GM12891 (cell line): Measurements from ENCODE around the gene ATG7.

Experiments used
- POLR2A ChIP-seq: IDR thresholded peaks from 2 replicates; pipeline ENCODE4 v1.6.1; 2011; ENCODE audit warnings: low read depth, low read length, control low read depth
- POLR2AphosphoS5 ChIP-seq: IDR thresholded peaks from 2 replicates; pipeline ENCODE4 v1.6.1; 2011; ENCODE audit warnings: low read depth, low read length, control low read depth
- POU2F2 ChIP-seq: IDR thresholded peaks from 2 replicates; pipeline ENCODE4 v1.6.1; 2011; ENCODE audit warnings: low read depth, mild to moderate bottlenecking, control low read depth, low read length, moderate library complexity
- SPI1 ChIP-seq: IDR thresholded peaks from 2 replicates; pipeline ENCODE4 v1.6.1; 2011; ENCODE audit warnings: low read depth, low read length, control low read depth
- TAF1 ChIP-seq: IDR thresholded peaks from 2 replicates; pipeline ENCODE4 v1.6.1; 2011; ENCODE audit warnings: low read depth, low read length, control low read depth

DNA sequence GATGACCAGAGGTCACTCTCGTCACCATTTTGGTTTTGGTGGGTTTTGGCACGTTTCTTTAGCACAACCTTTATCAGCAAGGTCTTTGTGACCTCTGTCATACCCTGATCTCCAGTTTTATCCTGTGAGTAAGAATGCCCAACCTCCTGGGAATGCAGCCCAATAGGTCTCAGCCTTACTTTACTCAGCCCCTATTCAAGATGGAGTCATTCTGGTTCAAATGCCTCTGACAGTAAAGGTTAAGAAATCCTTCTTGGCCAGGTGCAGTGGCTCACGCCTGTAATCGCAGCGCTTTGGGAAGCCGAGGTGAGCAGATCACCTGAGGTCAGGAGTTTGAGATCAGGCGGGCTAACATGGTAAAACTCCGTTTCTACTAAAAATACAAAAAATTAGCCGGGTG, 3.2 kb upstream of the ATG7 start:
- TF ChIP-seq POLR2A (no peak), SPI1 (no peak), POU2F2 (no peak), POLR2AphosphoS5 (no peak), TAF1 (no peak)
